ENCODE measurements around the gene PCDHGB7.

GRCh38 chr5:141430332-141431113, 13.0 kb downstream of the PCDHGB7 start, which contains the start of gene PCDHGA12:
- no peak for TF ChIP-seq EZH2 (IDR thresholded peaks at IDR 0.05; ENCODE audit: insufficient read depth, poor library complexity, severe bottlenecking)
- TF ChIP-seq EZH2phosphoT487 (IDR thresholded peaks at IDR 0.05; ENCODE audit: insufficient read depth, low read depth), result no peak
